Right lung (tissue), 5 donors: Measurements from ENCODE around the gene RIC3. TPM values are rescaled to one million over a fixed set of nuclear protein-coding genes. Genes with fewer than 3 reads are reported as not detected.

Experiments
- DNase-seq, 2 donors: peaks; one replicate each; pipeline ENCODE4 v3.0.0-alpha.2; 2013
- polyA plus RNA-seq, 5 donors: library from polyadenylated mRNA; unstranded; fragments of 120-200 nt; gene quantifications; one replicate each; pipeline versions ENCODE4 v1.2.1 to v1.2.3, GENCODE V29; 2013; ENCODE audit warnings: inconsistent platforms in 1 of 5, low replicate concordance in 1 of 5; ENCODE audit not compliant: insufficient read length in 5 of 5, insufficient read depth in 1 of 5

RIC3 gene
- polyA plus RNA-seq, 5 donors: 1.9 to 3.7 (median 2.9) TPM

- peak; percentile 42 to 58 for DNase-seq
Measured at GRCh38 chr11:8068605-8069221, 100.1 kb downstream of the RIC3 start.

GRCh38 chr11:8067929-8068575 lies 100.8 kb downstream of the RIC3 start:
- DNase-seq: no peak

GRCh38 chr11:8067567-8067928 lies 101.3 kb downstream of the RIC3 start:
- DNase-seq: no peak

- no peak for DNase-seq
Measured at GRCh38 chr11:8066911-8067455, 101.8 kb downstream of the RIC3 start.

- no peak for DNase-seq
Measured at GRCh38 chr11:8066036-8066910, 102.6 kb downstream of the RIC3 start.

GRCh38 chr11:8065031-8065430 lies 103.8 kb downstream of the RIC3 start:
- no peak for DNase-seq

- DNase-seq: no peak
Measured at GRCh38 chr11:8063324-8063723, 105.5 kb downstream of the RIC3 start.

GRCh38 chr11:8062781-8063257 lies 106.0 kb downstream of the RIC3 start:
- DNase-seq: no peak

- no peak for DNase-seq
Measured at GRCh38 chr11:8061555-8062428, 107.0 kb downstream of the RIC3 start.

GRCh38 chr11:8060801-8061554 lies 107.8 kb downstream of the RIC3 start:
- DNase-seq: no peak

GRCh38 chr11:8060146-8060719 lies 108.6 kb downstream of the RIC3 start:
- no peak for DNase-seq

- DNase-seq: no peak
Measured at GRCh38 chr11:8059571-8060011, 109.2 kb downstream of the RIC3 start.

GRCh38 chr11:8059030-8059429 lies 109.8 kb downstream of the RIC3 start:
- no peak for DNase-seq

GRCh38 chr11:8058216-8058615 lies 110.6 kb downstream of the RIC3 start:
- no peak for DNase-seq

GRCh38 chr11:8056810-8057463 lies 111.9 kb downstream of the RIC3 start:
- peak in 1 of 2 donors; percentile 57 for DNase-seq
